Keratinocyte (primary cell): ENCODE results near the gene CXCL14.

ENCODE experiments used
- EZH2 ChIP-seq: IDR thresholded peaks from one replicate; pipeline ENCODE4 v1.6.1; 2012; ENCODE audit warnings: inconsistent platforms, mild to moderate bottlenecking, low read length, moderate library complexity
- TF ChIP-seq, protein P1 (sequence below), 3 experiments: IDR thresholded peaks in 1 of 3; conservative IDR thresholded peaks in 1 of 3; optimal IDR thresholded peaks in 1 of 3; 2 replicates in 2 of 3; 3 replicates in 1 of 3; pipeline versions ENCODE3 to v1.5.1; 2011; ENCODE audit warnings: low read length in 3 of 3, mild to moderate bottlenecking in 3 of 3, moderate library complexity in 2 of 3, control low read depth in 1 of 3, inconsistent platforms in 1 of 3; ENCODE audit not compliant: insufficient read depth in 2 of 3; ENCODE audit errors: extremely low read depth in 1 of 3

DNA sequence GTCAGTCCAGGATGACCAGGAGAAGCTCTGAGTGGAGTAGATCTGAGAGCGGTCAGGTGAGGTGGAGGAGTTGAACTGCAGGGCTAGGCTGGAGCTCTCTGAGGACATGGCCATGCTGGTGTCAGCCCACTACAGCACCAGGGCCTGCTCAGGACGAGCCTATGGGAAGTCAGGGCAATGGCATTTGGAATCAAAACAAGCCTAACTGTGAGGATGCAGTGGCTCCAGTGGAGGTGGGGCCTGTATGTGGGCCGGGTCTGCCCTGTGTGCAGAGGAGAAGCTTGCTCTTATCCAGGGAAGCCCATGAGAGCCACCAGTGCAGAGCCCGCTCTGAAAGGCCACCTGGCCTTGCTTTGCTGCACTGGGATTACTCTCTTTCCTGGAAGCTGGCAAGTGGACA is 11.1 kb downstream of the CXCL14 start:
- TF ChIP-seq, protein P1, sequence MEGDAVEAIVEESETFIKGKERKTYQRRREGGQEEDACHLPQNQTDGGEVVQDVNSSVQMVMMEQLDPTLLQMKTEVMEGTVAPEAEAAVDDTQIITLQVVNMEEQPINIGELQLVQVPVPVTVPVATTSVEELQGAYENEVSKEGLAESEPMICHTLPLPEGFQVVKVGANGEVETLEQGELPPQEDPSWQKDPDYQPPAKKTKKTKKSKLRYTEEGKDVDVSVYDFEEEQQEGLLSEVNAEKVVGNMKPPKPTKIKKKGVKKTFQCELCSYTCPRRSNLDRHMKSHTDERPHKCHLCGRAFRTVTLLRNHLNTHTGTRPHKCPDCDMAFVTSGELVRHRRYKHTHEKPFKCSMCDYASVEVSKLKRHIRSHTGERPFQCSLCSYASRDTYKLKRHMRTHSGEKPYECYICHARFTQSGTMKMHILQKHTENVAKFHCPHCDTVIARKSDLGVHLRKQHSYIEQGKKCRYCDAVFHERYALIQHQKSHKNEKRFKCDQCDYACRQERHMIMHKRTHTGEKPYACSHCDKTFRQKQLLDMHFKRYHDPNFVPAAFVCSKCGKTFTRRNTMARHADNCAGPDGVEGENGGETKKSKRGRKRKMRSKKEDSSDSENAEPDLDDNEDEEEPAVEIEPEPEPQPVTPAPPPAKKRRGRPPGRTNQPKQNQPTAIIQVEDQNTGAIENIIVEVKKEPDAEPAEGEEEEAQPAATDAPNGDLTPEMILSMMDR (optimal IDR thresholded peaks at IDR 0.05 in 1 of 3, IDR thresholded peaks at IDR 0.05 in 1 of 3, conservative IDR thresholded peaks at IDR 0.05 in 1 of 3; ENCODE audit: extremely low read depth in 1 of 3, insufficient read depth in 2 of 3, low read length in 3 of 3) = no peak
- TF ChIP-seq EZH2 = no peak
